PC-3 (cell line): ENCODE measurements around the gene GRIN2C. TPM values are rescaled to one million over a fixed set of nuclear protein-coding genes. Genes with fewer than 3 reads are reported as not detected.

Experiments used
- ATAC-seq: fragments of 200-7000 bp; cut with Tn5 transposase; 2 replicates; pipeline ENCODE4 v1.9.1; 2020; ENCODE audit warnings: mild to moderate bottlenecking, moderate library complexity
- BruUV-seq: library from RNA; stranded (reverse); fragments of 400-500 nt; replicated peaks from 2 replicates; lab custom pipeline; 2021; lab: Mats Ljungman, UMichigan
- CTCF ChIA-PET: fragments of 300-600 bp; sonication (Branson Sonifier 250); formaldehyde crosslinking; loops from one replicate; lab custom pipeline; 2022; ENCODE audit warnings: antibody characterized with exemption; lab: Charles Lee
- POLR2A ChIA-PET: fragments of 300-600 bp; sonication (Branson Sonifier 250); formaldehyde crosslinking; loops from one replicate; lab custom pipeline; 2022; ENCODE audit warnings: antibody characterized with exemption; ENCODE audit not compliant: unreplicated experiment; lab: Charles Lee
- DNase-seq: peaks from one replicate; pipeline ENCODE4 v3.0.0-alpha.2; 2015
- H2AFZ ChIP-seq: fragments of 300-600 bp; sonication (generic); 2 replicates; pipeline ENCODE4 v1.6.0; 2016; ENCODE audit warnings: antibody characterized with exemption, low read length
- H3F3A ChIP-seq: fragments of 300-600 bp; sonication (generic); one replicate; pipeline ENCODE4 v1.6.0; 2017; ENCODE audit warnings: antibody characterized with exemption, low read length, control low read depth, mild to moderate bottlenecking; ENCODE audit not compliant: unreplicated experiment
- H3K27ac ChIP-seq: fragments of 300-600 bp; sonication (generic); 2 replicates; pipeline ENCODE4 v1.5.1; 2016; ENCODE audit warnings: mild to moderate bottlenecking, low read length
- H3K27me3 ChIP-seq: fragments of 300-600 bp; sonication (generic); 2 replicates; pipeline ENCODE4 v1.6.1; 2016; ENCODE audit warnings: low read length, mixed read lengths
- H3K36me3 ChIP-seq: fragments of 300-600 bp; sonication (generic); 2 replicates; pipeline ENCODE4 v1.6.1; 2016; ENCODE audit warnings: low read depth, mixed run types, low read length, mixed read lengths
- H3K4me1 ChIP-seq: fragments of 300-600 bp; sonication (generic); 2 replicates; pipeline ENCODE4 v1.5.1; 2016; ENCODE audit warnings: low read length; ENCODE audit not compliant: insufficient read depth
- H3K4me2 ChIP-seq: fragments of 300-600 bp; sonication (generic); 2 replicates; pipeline ENCODE4 v1.6.0; 2016; ENCODE audit warnings: low read length
- H3K4me3 ChIP-seq: fragments of 300-600 bp; sonication (generic); 2 replicates; pipeline ENCODE4 v1.5.1; 2016; ENCODE audit warnings: mild to moderate bottlenecking, low read length, mixed read lengths
- H3K79me2 ChIP-seq: fragments of 300-600 bp; sonication (generic); 2 replicates; pipeline ENCODE4 v1.6.1; 2017; ENCODE audit warnings: low read length, mixed read lengths
- H3K9ac ChIP-seq: fragments of 300-600 bp; sonication (generic); 2 replicates; pipeline ENCODE4 v1.6.0; 2016; ENCODE audit warnings: mild to moderate bottlenecking, low read length
- H3K9me2 ChIP-seq: fragments of 300-600 bp; sonication (generic); replicated peaks from 2 replicates; pipeline ENCODE4 v1.6.1; 2016; ENCODE audit warnings: mixed run types, low read length, mixed read lengths
- H3K9me3 ChIP-seq: fragments of 300-600 bp; sonication (generic); 2 replicates; pipeline ENCODE4 v1.6.1; 2016; ENCODE audit warnings: low read length, mixed read lengths
- H4K20me1 ChIP-seq: fragments of 300-600 bp; sonication (generic); 2 replicates; pipeline ENCODE4 v1.6.1; 2016; ENCODE audit warnings: low read length, mixed read lengths
- EZH2 ChIP-seq: fragments of 300-600 bp; sonication (generic); IDR thresholded peaks from one replicate; pipeline ENCODE4 v1.6.1; 2017; ENCODE audit warnings: antibody characterized with exemption, mild to moderate bottlenecking, low read length; ENCODE audit not compliant: unreplicated experiment
- EZH2phosphoT487 ChIP-seq: fragments of 300-600 bp; sonication (generic); IDR thresholded peaks from 2 replicates; pipeline ENCODE4 v1.6.1; 2018; ENCODE audit warnings: mild to moderate bottlenecking, antibody characterized with exemption, low read length, borderline replicate concordance
- intact Hi-C: fragments of 100-400 bp; cut with micrococcal nuclease; formaldehyde crosslinking; loops from 2 replicates; pipeline ENCODE4 v1.9.0; 2023
- total RNA-seq: library from RNA; depleted of rRNA; stranded (reverse); fragments of >200 nt; gene quantifications from 2 replicates; pipeline ENCODE4 v1.2.3, GENCODE V29; 2014
- TF ChIP-seq, protein P1 (sequence below): fragments of 300-600 bp; sonication (generic); conservative IDR thresholded peaks from 2 replicates; pipeline ENCODE4 v1.5.1; 2017; ENCODE audit warnings: antibody characterized with exemption, low read depth, mild to moderate bottlenecking, low read length

GRIN2C gene
- total RNA-seq, 1 experiment from 2014 or later: 0.04 TPM

DNA sequence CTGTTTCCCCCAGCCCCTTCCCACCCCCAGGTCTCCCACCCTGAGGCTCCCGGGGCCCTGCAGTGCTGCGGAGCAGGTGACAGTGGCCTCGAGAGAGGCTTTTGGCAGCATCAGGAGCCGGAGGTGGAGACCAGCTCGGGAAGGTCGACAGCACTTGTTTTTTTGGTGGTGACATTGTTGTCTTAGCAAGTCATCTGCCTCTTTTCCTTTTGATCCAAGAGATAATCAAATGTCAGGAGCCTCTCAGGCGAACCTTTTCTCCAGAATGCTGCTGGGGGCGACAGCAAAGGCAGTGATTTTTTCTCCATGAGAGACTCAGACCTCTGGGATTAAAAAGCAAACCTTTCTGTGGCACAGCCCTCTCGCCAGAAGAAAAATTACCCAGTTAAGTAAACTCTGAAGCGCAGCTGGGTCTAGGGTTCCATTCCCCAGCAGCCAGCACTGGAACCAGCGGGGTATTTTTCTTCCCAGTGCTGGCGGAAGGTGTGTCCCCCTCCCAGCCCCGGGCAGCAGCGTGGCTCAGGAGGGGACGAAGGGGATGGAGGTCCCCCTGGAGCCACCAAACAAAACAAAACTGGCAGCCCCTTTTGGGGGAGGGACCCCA lies 37.2 kb downstream of the GRIN2C start:
- H3K9me2 ChIP-seq: no peaks in the 10 kb centered on the region
- intact Hi-C loops: no loop called here
- H3K4me3 ChIP-seq: no peak overlapping the region
- CTCF ChIA-PET: no interaction called here
- no peak overlapping the region for H2AFZ ChIP-seq
- no peaks in the 10 kb centered on the region for H3K4me1 ChIP-seq
- no peaks in the 10 kb centered on the region for H3K9me3 ChIP-seq
- BruUV-seq: no TSS peak
- no peaks in the 10 kb centered on the region for H3K36me3 ChIP-seq
- H4K20me1 ChIP-seq: no peaks in the 10 kb centered on the region
- no peaks in the 10 kb centered on the region for H3K79me2 ChIP-seq
- ATAC-seq: no peak
- no peaks in the 10 kb centered on the region for H3K27me3 ChIP-seq
- POLR2A ChIA-PET: no interaction called here
- no peaks in the 10 kb centered on the region for H3F3A ChIP-seq
- no peak overlapping the region for H3K27ac ChIP-seq
- H3K9ac ChIP-seq: no peak overlapping the region
- no peak overlapping the region for H3K4me2 ChIP-seq
- TF ChIP-seq EZH2 (no peak), EZH2phosphoT487 (no peak)
- TF ChIP-seq, protein P1, sequence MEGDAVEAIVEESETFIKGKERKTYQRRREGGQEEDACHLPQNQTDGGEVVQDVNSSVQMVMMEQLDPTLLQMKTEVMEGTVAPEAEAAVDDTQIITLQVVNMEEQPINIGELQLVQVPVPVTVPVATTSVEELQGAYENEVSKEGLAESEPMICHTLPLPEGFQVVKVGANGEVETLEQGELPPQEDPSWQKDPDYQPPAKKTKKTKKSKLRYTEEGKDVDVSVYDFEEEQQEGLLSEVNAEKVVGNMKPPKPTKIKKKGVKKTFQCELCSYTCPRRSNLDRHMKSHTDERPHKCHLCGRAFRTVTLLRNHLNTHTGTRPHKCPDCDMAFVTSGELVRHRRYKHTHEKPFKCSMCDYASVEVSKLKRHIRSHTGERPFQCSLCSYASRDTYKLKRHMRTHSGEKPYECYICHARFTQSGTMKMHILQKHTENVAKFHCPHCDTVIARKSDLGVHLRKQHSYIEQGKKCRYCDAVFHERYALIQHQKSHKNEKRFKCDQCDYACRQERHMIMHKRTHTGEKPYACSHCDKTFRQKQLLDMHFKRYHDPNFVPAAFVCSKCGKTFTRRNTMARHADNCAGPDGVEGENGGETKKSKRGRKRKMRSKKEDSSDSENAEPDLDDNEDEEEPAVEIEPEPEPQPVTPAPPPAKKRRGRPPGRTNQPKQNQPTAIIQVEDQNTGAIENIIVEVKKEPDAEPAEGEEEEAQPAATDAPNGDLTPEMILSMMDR: no peak
- DNase-seq: no peak

DNA sequence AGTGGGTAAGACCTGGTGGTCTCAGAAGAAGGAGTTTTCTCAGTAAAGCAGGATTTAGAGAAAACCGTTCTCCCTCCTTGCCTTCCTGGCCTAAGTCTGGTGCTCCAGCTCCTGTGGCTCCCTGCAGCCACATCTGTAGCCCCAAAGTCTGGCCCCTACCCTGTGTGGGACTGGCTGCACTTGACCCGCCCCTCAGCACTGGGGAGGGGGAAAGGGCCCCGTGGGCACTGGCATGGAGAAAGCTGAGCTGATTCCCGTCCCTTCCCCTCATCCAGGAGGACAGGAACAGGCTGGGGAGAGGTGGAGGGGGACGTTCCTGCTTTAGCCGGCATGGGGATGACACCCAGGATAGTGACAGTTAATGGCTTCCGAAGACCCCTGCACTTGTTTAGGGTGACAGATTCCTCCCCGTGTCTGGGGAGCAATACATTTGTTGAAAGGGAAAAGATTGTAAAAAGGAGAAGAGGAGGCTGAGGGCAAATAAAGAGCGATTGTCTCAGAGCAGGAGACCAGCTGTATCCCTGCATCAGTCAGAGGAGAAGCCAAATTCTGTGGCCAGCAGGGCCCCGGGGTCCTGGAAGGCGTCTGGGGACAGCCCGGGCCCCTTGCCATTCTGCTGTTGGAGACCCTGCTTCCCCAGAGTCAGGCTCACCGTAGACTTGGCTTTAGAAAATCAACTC lies 37.9 kb downstream of the GRIN2C start:
- ChIA-PET POLR2A (no interaction called here), CTCF (no interaction called here)
- Histone ChIP-seq H3K4me1 (no peaks in the 10 kb centered on the region), H3K9me3 (no peaks in the 10 kb centered on the region), H3K9ac (no peak overlapping the region), H4K20me1 (no peaks in the 10 kb centered on the region), H3K27me3 (no peaks in the 10 kb centered on the region), H3K79me2 (no peaks in the 10 kb centered on the region), H3K9me2 (no peaks in the 10 kb centered on the region), H3K27ac (no peak overlapping the region), H3K4me3 (no peak overlapping the region), H3K36me3 (no peaks in the 10 kb centered on the region), H3K4me2 (no peak overlapping the region), H3F3A (no peaks in the 10 kb centered on the region), H2AFZ (no peak overlapping the region)
- intact Hi-C loops: no loop called here
- no peak for ATAC-seq
- no TSS peak for BruUV-seq
- TF ChIP-seq EZH2phosphoT487: no peak
- TF ChIP-seq, protein P1: no peak
- no peak for DNase-seq

GRCh38 chr17:74819801-74820436 lies 39.8 kb downstream of the GRIN2C start:
- Histone ChIP-seq H3K9ac (no peak overlapping the region), H3K79me2 (no peaks in the 10 kb centered on the region), H3F3A (no peaks in the 10 kb centered on the region), H4K20me1 (no peaks in the 10 kb centered on the region), H3K9me3 (no peaks in the 10 kb centered on the region), H3K9me2 (no peaks in the 10 kb centered on the region), H3K4me1 (no peaks in the 10 kb centered on the region), H3K27ac (no peak overlapping the region), H3K27me3 (no peaks in the 10 kb centered on the region), H3K36me3 (no peaks in the 10 kb centered on the region), H3K4me2 (no peak overlapping the region), H2AFZ (no peak overlapping the region), H3K4me3 (no peak overlapping the region)
- DNase-seq (no peak), ATAC-seq (no peak)
- intact Hi-C loops: no loop called here
- no peak for TF ChIP-seq EZH2
- TF ChIP-seq, protein P1: no peak
- no peak for TF ChIP-seq EZH2phosphoT487
- CTCF ChIA-PET: no interaction called here
- POLR2A ChIA-PET: no interaction called here
- BruUV-seq: no TSS peak
